ENCODE measurements around the gene GRID1. TPM values are rescaled to one million over a fixed set of nuclear protein-coding genes. Genes with fewer than 3 reads are reported as not detected.
"Not testable (repeated sequence)": the region's sequence is repeated elsewhere in the genome, so short reads cannot be mapped to it uniquely, and the experiment has no call there.

The GRID1 gene
- polyA plus RNA-seq, 1 of the 3 experiments (the other 2 are of a cell fraction) = 0.13 TPM

GRCh38 chr10:86176850-86177536 lies 189.6 kb downstream of the GRID1 start:
- H3F3A ChIP-seq (replicated peaks; ENCODE audit: insufficient read depth) = no peaks in the 10 kb centered on the region
- WGBS (ENCODE audit: low lambda C conversion rate) = 26% methylated on average over 10 of the region's 10 CpGs
- no peak for DNase-seq
- CTCF ChIA-PET = interaction anchor here (1.1 kb wide), 1 partner anchor 192 kb away, joined by 3 read pairs; no protein-coding TSS in a partner anchor
- peaks cover 0 to 2% of the 10 kb centered on the region in 2 experiments; a peak in 1 of 4 replicates for H3K4me1 ChIP-seq (ENCODE audit: control insufficient read depth in 1 of 2, insufficient read depth in 2 of 2, low read depth in 1 of 2, low read length in 1 of 2)
- no peak overlapping the region for H3K9ac ChIP-seq
- H3K9me2 ChIP-seq = no peaks in the 10 kb centered on the region
- no peak overlapping the region for H3K27ac ChIP-seq (ENCODE audit: low read depth in 2 of 2, low read length in 1 of 2)
- no peaks in the 10 kb centered on the region for H4K20me1 ChIP-seq (ENCODE audit: insufficient read depth)
- H2AFZ ChIP-seq (ENCODE audit: low read depth) = no peak overlapping the region
- TF ChIP-seq JUND (IDR thresholded peaks at IDR 0.05) (no peak), USF2 (IDR thresholded peaks at IDR 0.05; ENCODE audit: borderline replicate concordance, low read depth, low read length) (no peak), ELF1 (IDR thresholded peaks at IDR 0.05) (no peak), FOSL2 (IDR thresholded peaks at IDR 0.05; ENCODE audit: borderline replicate concordance, low read depth) (no peak), CTCF (IDR thresholded peaks at IDR 0.05) (no peak), RXRA (IDR thresholded peaks at IDR 0.05; ENCODE audit: borderline replicate concordance, low read depth) (no peak), USF1 (IDR thresholded peaks at IDR 0.05; ENCODE audit: borderline replicate concordance, low read depth) (no peak), TCF12 (IDR thresholded peaks at IDR 0.05) (no peak), SMC3 (IDR thresholded peaks at IDR 0.05; ENCODE audit: low read depth, low read length) (no peak), REST (IDR thresholded peaks at IDR 0.05; ENCODE audit: low read depth, low read length) (no peak), PBX3 (IDR thresholded peaks at IDR 0.05) (no peak), TAF1 (IDR thresholded peaks at IDR 0.05; ENCODE audit: borderline replicate concordance, low read depth, low read length) (no peak), CHD2 (IDR thresholded peaks at IDR 0.05; ENCODE audit: low read length, partially characterized antibody) (no peak)
- no peaks in the 10 kb centered on the region for H3K36me3 ChIP-seq (replicated peaks in 1 of 2; ENCODE audit: control insufficient read depth in 1 of 2, insufficient read depth in 2 of 2, low read length in 1 of 2)
- no peak overlapping the region for H3K4me2 ChIP-seq
- H3K4me3 ChIP-seq (ENCODE audit: low read depth in 2 of 2, low read length in 1 of 2) = no peak overlapping the region
- no peaks in the 10 kb centered on the region for H3K27me3 ChIP-seq (ENCODE audit: insufficient read depth)
- H3K79me2 ChIP-seq (ENCODE audit: insufficient read depth) = no peaks in the 10 kb centered on the region
- POLR2A ChIA-PET = no interaction called here
- no peaks in the 10 kb centered on the region for H3K9me3 ChIP-seq

GRCh38 chr10:86175476-86175875 lies 191.1 kb downstream of the GRID1 start:
- CTCF ChIA-PET = not testable (repeated sequence)

More at GRCh38 chr10:86175476-86175875, 191.1 kb downstream of the GRID1 start:
- H4K20me1 ChIP-seq (ENCODE audit: insufficient read depth); H3K36me3 ChIP-seq (replicated peaks in 1 of 2; ENCODE audit: control insufficient read depth in 1 of 2, insufficient read depth in 2 of 2, low read length in 1 of 2); H3K4me2 ChIP-seq; H3F3A ChIP-seq (replicated peaks; ENCODE audit: insufficient read depth); H3K9me2 ChIP-seq; DNase-seq; H3K79me2 ChIP-seq (ENCODE audit: insufficient read depth); H2AFZ ChIP-seq (ENCODE audit: low read depth); H3K4me3 ChIP-seq (ENCODE audit: low read depth in 2 of 2, low read length in 1 of 2); H3K27ac ChIP-seq (ENCODE audit: low read depth in 2 of 2, low read length in 1 of 2); H3K27me3 ChIP-seq (ENCODE audit: insufficient read depth); H3K9ac ChIP-seq; POLR2A ChIA-PET; H3K9me3 ChIP-seq; H3K4me1 ChIP-seq (ENCODE audit: control insufficient read depth in 1 of 2, insufficient read depth in 2 of 2, low read depth in 1 of 2, low read length in 1 of 2): not testable (repeated sequence)
- WGBS (ENCODE audit: low lambda C conversion rate) = 51% methylated on average over 6 of the region's 10 CpGs
